HG03439 (cell line): ENCODE measurements around the gene CLPX.
"Not testable (repeated sequence)": the region's sequence is repeated elsewhere in the genome, so short reads cannot be mapped to it uniquely, and the experiment has no call there.

Experiments
- ATAC-seq: cut with Tn5 transposase; IDR thresholded peaks from one replicate; pipeline ENCODE4 v1.9.1; 2021; ENCODE audit warnings: mild to moderate bottlenecking, moderate library complexity; ENCODE audit not compliant: unreplicated experiment

The CLPX gene

DNA sequence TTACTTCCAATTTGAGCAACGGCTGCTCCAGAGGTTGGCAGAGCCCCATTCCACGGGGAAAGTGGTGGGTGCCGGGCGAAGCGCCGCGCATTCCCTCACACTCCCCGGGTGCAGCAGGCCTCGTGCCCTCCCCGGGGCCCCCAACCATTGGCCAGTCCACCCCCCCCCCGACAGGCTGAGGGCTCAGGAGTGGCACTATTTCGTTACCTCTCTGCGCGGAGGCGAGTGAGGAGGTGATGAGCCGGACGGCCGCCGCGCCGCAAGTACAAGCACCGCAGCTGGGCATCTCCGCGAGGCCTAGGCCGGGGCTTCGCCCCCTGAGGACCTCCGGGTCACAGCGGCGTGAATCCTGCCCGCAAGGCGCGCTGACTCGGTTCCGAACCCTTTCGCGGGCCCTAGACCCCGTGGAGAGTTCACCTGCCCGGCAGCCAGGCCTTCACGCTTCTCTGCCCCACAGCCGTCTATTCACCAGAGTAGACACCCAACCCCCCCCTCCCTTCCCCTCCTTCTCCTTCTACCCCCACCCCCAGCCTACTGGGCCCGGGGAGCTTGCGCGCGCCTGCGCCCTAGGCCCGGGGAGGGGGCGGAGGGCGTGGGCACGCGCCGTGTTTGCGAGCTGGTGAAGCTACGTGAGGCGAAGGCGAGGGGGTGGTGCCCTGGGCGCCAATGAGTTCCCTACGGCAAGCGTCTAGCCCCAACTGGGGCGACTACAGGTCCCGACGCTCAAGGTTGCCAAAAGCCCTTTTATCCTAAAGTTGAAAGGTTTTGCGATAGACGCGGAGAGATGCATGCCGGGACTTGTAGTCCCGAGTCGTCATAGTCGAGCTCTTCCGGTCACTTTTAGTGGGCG is at the start of gene CLPX:
TSS of gene CLPX (minus strand) at position 475 of the 850 bp plus-strand sequence. CDS start at position 286, 189 bp downstream.
- ATAC-seq: peak; percentile 75

DNA sequence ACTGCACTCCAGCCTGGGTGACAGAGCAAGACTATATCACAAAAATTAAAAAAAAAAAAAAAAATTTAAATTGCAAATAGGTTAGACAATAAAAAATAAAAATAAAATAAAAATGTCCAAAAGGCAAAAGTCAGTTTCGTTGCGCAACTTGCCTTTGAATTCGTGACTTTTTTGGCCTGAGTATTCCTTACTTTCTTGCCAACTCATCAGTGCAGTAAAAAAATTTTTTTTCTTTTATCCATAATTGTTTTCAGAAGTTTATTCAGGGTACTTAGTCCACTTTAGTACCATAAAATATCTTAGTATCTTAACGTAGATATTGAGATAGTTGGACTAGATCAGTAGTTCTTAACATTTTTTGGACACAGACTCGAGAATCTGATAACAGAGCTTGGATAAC is 48.6 kb upstream of the CLPX start:
- ATAC-seq: no peak

DNA sequence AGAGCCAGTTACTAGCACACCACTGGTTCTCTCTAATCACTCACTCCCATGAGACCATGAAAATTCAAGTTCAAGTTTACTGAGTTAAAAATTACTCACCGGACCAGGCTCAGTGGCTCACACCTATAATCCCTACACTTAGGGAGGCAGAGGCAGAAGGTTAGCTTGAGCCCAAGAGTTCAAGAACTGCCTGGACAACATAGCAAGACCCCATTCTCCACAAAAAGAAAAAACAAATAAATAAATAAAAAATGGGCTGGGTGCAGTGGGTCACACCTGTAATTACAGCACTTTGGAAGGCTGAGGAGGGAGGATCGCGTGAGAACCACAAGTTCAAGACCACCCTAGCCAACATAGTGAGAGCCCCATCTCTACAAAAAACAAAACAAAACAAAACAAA is 47.4 kb upstream of the CLPX start:
- ATAC-seq: no peak

GRCh38 chr15:65231306-65231705 is 46.2 kb upstream of the CLPX start:
- no peak for ATAC-seq

DNA sequence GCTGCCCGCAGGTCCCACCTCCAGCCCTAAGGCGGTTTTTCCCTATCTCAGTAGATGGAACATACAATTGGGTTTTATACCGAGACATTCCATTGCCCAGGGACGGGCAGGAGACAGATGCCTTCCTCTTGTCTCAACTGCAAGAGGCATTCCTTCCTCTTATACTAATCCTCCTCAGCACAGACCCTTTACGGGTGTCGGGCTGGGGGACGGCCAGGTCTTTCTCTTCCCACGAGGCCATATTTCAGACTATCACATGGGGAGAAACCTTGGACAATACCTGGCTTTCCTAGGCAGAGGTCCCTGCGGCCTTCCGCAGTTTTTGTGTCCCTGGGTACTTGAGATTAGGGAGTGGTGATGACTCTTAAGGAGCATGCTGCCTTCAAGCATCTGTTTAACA is 41.8 kb upstream of the CLPX start:
- not testable (repeated sequence) for ATAC-seq

- ATAC-seq: no peak
These were observed 41.1 kb upstream of the CLPX start for GRCh38 chr15:65226221-65226620.

- ATAC-seq: no peak
These were observed 38.9 kb upstream of the CLPX start for GRCh38 chr15:65223996-65224395.

- no peak for ATAC-seq
These were observed 37.7 kb upstream of the CLPX start for GRCh38 chr15:65222891-65223290.

DNA sequence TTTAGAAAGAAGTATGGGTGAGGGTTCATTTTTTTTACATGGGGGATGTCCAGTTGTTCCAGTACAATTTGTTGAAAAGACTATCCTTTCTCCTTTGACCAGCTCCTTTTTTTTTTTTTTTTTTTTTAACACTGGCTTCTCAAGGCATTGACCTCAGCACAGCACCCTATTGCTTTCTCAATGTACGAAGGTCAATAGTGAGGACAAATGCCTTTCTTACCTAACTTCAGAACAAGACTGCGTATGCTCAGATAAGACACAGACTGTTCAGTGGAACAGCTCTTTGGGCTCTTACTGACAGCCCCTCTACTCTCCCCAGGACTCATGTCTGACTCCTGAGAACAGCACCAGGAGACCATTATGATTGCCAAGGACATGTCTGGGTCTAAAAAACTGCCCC is 36.6 kb upstream of the CLPX start:
- ATAC-seq: no peak

- no peak for ATAC-seq
These were observed 34.0 kb upstream of the CLPX start for GRCh38 chr15:65219137-65219536.

DNA sequence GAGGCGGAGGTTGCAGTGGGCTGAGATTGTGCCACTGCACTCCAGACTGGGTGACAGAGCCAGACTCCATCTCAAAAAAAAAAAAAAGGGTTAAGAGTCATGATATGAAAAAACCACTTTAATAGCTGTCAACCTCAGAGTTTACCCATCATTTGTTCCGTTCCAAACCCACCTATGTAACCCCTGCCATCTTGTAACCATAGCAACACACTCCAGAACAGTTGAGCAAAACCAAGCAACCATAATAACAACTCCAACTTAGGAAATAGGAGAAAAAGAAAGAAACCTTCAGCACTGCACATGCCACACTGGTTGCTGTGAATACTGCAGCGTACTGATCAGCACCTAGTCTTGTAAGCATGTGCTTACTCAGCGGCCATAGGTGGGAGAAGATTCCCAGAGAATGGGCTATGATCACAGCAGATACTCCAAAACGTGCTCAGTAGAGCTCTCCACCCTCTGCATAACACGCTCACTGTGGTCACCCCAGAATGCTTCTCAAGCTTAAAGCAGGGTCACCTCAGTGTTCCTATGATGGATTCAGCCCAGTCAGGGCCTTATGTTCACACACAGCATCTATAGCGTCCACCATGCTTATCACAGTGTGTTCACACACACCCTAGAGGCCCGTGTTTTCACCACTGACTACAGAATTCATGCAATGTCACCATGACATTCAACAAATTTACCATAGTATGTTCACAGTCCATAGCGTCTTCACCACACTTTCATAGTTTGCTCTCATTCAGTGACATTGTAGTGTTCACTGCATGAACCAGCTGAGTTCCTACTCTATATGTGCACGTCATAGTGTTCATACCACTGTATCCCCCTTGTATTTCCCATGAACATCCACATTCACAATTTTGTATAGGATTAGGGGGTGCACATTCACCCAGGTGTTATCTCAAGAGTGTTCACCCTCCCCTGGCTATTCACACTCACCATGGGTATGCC is 32.7 kb upstream of the CLPX start:
- no peak for ATAC-seq

DNA sequence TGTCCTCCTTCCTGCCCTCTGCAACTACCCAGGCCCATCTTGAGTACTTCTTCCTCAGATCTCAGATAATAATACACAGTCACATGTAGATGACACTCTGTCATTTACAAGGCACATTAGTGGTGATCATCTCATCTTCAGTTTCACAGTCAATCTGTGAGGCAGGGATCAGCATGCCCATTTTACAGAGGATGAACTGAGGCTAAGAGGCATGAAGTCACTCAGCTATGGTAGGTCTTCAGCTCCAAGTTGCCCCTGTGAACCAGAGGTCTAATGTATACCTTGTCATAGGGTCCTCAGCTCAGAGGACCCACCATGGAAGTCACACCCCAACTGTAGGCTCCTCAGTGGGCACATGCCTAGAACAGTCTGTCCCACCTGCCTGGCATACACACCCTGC is 30.4 kb upstream of the CLPX start:
- ATAC-seq: no peak

GRCh38 chr15:65214010-65214409 is 28.9 kb upstream of the CLPX start:
- no peak for ATAC-seq

GRCh38 chr15:65213241-65213640 is 28.1 kb upstream of the CLPX start:
- no peak for ATAC-seq

GRCh38 chr15:65212097-65212496 is 27.0 kb upstream of the CLPX start:
- no peak for ATAC-seq

DNA sequence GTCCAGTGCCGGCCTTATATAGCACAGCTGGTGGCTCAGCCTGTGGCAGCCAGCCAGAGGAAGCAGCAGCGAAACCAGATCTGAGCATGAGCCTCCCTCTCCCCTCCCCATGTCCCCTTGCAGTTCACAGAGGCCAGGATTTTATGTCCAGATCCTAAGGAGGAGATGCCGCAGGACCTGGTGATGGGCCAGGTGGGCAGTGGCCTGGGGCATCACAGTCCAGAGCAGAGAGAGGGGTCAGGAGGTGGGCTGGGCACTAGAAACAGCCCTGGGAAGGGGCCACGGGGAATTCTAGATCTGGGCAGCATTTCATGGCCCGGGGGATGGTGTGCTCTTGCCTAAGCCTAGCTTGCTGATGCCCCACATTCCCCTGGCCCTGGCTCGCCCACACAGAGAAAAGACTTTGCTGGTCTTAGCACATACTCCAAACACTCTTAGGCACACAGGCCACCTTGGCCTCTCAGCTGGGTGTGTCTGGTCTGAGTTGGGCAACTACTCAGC is 26.4 kb upstream of the CLPX start:
- ATAC-seq: no peak

DNA sequence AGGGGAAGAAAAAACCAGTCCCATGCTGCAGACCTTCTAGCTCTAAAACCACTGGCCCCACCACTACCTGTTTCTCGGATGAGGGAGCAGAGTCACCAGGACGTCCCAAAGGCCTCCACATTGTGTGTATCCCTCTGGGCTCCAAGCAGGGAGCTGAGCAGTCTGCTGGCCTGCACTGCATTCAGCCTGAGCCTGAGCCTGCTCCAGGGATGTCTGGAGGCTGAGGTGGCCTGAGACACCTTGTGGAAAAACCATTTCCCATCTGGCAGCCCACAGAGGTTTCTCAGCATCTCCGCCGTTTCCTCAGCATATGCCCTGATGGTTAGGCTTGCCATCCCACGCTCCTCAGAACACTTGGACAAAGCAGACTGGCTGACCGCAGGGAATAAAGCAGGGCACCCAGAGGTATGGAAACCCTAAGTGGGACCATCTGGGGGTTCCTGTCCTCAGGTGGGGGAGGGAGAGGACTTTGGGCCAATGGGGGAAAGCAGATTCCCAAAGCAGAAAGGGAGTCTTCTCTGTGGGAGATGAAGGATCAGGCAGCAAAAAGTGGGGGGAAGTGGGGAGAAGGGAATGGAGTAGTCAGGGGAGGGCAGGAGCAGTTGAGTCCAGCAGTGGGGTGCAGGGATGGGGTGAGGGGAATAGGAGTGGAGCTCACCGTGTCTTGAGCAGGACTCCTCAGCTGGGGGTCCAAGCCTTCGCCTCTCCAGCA is 25.8 kb upstream of the CLPX start, which contains the start of gene CILP:
TSS of gene CILP (minus strand) at position 704 of the 712 bp plus-strand sequence. CDS start 1,718 bp downstream, outside the sequence.
- no peak for ATAC-seq

DNA sequence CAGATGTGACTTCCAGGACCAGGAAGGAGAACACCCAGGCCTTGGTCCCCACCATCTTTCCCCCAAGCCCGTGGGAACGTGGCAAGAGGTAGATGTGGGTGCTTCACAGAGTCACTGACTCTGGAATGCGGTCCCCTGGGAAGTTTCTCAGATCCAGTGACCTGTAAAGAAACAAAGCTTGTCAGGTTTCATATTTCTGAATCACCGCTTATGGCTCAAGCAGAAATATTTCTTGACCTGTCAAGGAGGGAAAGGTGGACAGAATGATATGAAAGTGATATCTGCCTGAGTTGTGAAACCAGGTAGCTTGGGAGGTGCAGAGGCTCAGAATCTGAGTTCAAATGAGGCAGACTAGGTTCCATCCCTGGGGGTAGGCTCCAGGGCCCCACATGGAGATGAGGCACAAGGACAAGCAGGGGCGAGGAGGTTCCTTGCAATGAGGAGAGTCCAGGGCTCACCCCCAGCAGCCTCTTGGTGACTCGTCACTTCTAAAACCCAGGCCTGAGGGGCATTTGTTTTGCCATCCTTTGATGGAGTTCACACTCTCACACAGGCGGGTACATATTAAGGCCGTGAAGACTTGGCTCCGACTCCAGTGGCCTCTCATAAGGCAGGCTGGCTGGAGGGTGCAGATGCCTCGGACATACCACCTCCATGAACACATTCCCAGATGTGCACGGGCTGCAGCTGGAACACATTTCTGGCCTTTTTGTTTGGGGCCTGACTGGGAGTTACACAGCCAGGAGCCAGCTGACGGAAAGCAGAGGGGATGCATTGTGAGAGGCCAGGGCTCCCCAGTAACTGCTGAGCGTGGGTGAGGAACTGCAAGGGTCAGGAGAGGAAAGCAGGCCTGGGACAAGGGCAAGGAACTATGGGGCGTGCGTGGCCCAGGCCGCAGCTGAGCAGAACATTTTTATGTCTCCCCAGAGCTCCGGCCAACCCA is 24.8 kb upstream of the CLPX start:
- ATAC-seq: no peak

- ATAC-seq: no peak
These were observed 23.5 kb upstream of the CLPX start for GRCh38 chr15:65208647-65209046.
